Ascending aorta (tissue), 2 donors: Measurements from ENCODE around the gene FAM107B. TPM values are rescaled to one million over a fixed set of nuclear protein-coding genes. Genes with fewer than 3 reads are reported as not detected.
"Not testable (repeated sequence)": the region's sequence is repeated elsewhere in the genome, so short reads cannot be mapped to it uniquely, and the experiment has no call there.

Source experiments
- DNase-seq, 2 donors: peaks; one replicate each; pipeline ENCODE4 v3.0.0-alpha.2; 2019; ENCODE audit warnings: low spot score in 2 of 2
- H3K27ac ChIP-seq, 2 donors: fragments of 200-600 bp; sonication (generic); one replicate each; pipeline ENCODE4 v1.5.1; 2016 to 2017; ENCODE audit warnings: mild to moderate bottlenecking in 1 of 2
- H3K27me3 ChIP-seq: fragments of 200-600 bp; sonication (generic); one replicate; pipeline ENCODE4 v1.5.1; 2017
- H3K36me3 ChIP-seq, 2 donors: fragments of 200-600 bp; sonication (generic); one replicate each; pipeline ENCODE4 v1.5.1; 2016
- H3K4me1 ChIP-seq, 2 donors: fragments of 200-600 bp; sonication (generic); one replicate each; pipeline ENCODE4 v1.5.1; 2016 to 2017; ENCODE audit warnings: mild to moderate bottlenecking in 1 of 2
- H3K4me3 ChIP-seq, 2 donors: fragments of 200-600 bp; sonication (generic); one replicate each; pipeline ENCODE4 v1.5.1; 2016 to 2017; ENCODE audit warnings: mild to moderate bottlenecking in 1 of 2
- H3K9me3 ChIP-seq, 2 donors: fragments of 200-600 bp; sonication (generic); one replicate each; pipeline ENCODE4 v1.5.1; 2016
- CTCF ChIP-seq, 3 experiments: fragments of 200-600 bp in 2 of 3; fragments of 450-650 bp in 1 of 3; sonication (generic) in 2 of 3; IDR thresholded peaks; one replicate each; pipeline ENCODE4 v1.5.1; 2016 to 2019; ENCODE audit warnings: antibody characterized with exemption in 3 of 3, mild to moderate bottlenecking in 1 of 3, moderate library complexity in 1 of 3
- intact Hi-C: fragments of 100-400 bp; cut with DNase I; formaldehyde crosslinking; loops from one replicate; pipeline ENCODE4 v1.15.1; 2023
- total RNA-seq: library from RNA; depleted of rRNA; stranded (reverse); fragments of >200 nt; gene quantifications from one replicate; pipeline ENCODE4 v1.1.0, GENCODE V29; 2016

Gene FAM107B
- total RNA-seq, 1 donor from 2014 or later: 3.7 TPM

GRCh38 chr10:14661818-14662217 lies 112.9 kb downstream of the FAM107B start:
- no peak for DNase-seq
- no peak overlapping the region for H3K27ac ChIP-seq
- no peaks in the 10 kb centered on the region for H3K27me3 ChIP-seq
- no peak overlapping the region for H3K4me3 ChIP-seq
- H3K4me1 ChIP-seq: no peaks in the 10 kb centered on the region
- no peaks in the 10 kb centered on the region for H3K9me3 ChIP-seq
- intact Hi-C loops: no loop called here
- TF ChIP-seq CTCF (IDR thresholded peaks at IDR 0.05): no peak
- no peaks in the 10 kb centered on the region for H3K36me3 ChIP-seq

GRCh38 chr10:14660831-14661230 lies 113.9 kb downstream of the FAM107B start:
- Histone ChIP-seq H3K27ac (no peak overlapping the region), H3K4me1 (no peaks in the 10 kb centered on the region), H3K4me3 (no peak overlapping the region), H3K36me3 (no peaks in the 10 kb centered on the region), H3K27me3 (no peaks in the 10 kb centered on the region), H3K9me3 (no peaks in the 10 kb centered on the region)
- intact Hi-C loops: no loop called here
- no peak for TF ChIP-seq CTCF (IDR thresholded peaks at IDR 0.05)
- no peak for DNase-seq

- Histone ChIP-seq H3K27ac (no peak overlapping the region), H3K9me3 (no peaks in the 10 kb centered on the region), H3K4me3 (no peak overlapping the region), H3K36me3 (no peaks in the 10 kb centered on the region), H3K4me1 (peaks cover 0 to 2% of the 10 kb centered on the region in 2 donors), H3K27me3 (no peaks in the 10 kb centered on the region)
- intact Hi-C loops: no loop called here
- TF ChIP-seq CTCF (IDR thresholded peaks at IDR 0.05): no peak
- no peak for DNase-seq
Measured at GRCh38 chr10:14659626-14660196, 115.0 kb downstream of the FAM107B start.

- intact Hi-C loops: not testable (repeated sequence)
Measured at GRCh38 chr10:14659137-14659536, 115.6 kb downstream of the FAM107B start.

GRCh38 chr10:14658331-14659127 lies 116.2 kb downstream of the FAM107B start:
- Histone ChIP-seq H3K36me3 (no peaks in the 10 kb centered on the region), H3K27me3 (no peaks in the 10 kb centered on the region), H3K4me1 (peaks cover 4 to 10% of the 10 kb centered on the region in 2 donors), H3K4me3 (no peak overlapping the region), H3K27ac (no peak overlapping the region), H3K9me3 (no peaks in the 10 kb centered on the region)
- no peak for TF ChIP-seq CTCF (IDR thresholded peaks at IDR 0.05)
- intact Hi-C loops: no loop called here
- DNase-seq: no peak

More at GRCh38 chr10:14659137-14659536, 115.6 kb downstream of the FAM107B start:
- H3K9me3 ChIP-seq, H3K4me3 ChIP-seq, DNase-seq, H3K36me3 ChIP-seq, H3K27me3 ChIP-seq, H3K27ac ChIP-seq, H3K4me1 ChIP-seq: not testable (repeated sequence)

- Histone ChIP-seq H3K36me3 (no peaks in the 10 kb centered on the region), H3K9me3 (no peaks in the 10 kb centered on the region), H3K27me3 (no peaks in the 10 kb centered on the region), H3K27ac (no peak overlapping the region), H3K4me1 (peaks cover 8 to 14% of the 10 kb centered on the region in 2 donors), H3K4me3 (no peak overlapping the region)
- no peak for TF ChIP-seq CTCF (IDR thresholded peaks at IDR 0.05)
- no peak for DNase-seq
- intact Hi-C loops: no loop called here
Measured at GRCh38 chr10:14656052-14656730, 118.5 kb downstream of the FAM107B start.
